HepG2 (cell line): ENCODE data around the gene TMCC1. TPM values are rescaled to one million over a fixed set of nuclear protein-coding genes. Genes with fewer than 3 reads are reported as not detected.
A peak's percentile ranks its signal among the peaks of the same experiment; 100 is the strongest.
"Not testable (repeated sequence)": the region's sequence is repeated elsewhere in the genome, so short reads cannot be mapped to it uniquely, and the experiment has no call there.

Experiments used
- ATAC-seq: fragments of 200-7000 bp; cut with Tn5 transposase; 3 replicates; pipeline ENCODE4 v1.9.1; 2020; ENCODE audit warnings: mild to moderate bottlenecking, moderate library complexity
- BruUV-seq: library from RNA; stranded (reverse); fragments of 400-500 nt; replicated peaks from 2 replicates; lab custom pipeline; 2021; lab: Mats Ljungman, UMichigan
- CTCF ChIA-PET: fragments of 300-600 bp; formaldehyde crosslinking; extraction: SDS; loops from one replicate; lab custom pipeline; 2021; ENCODE audit warnings: low total read pairs, inconsistent platforms, low intra/inter-chr PET ratio; lab: Yijun Ruan, JAX
- POLR2A ChIA-PET: fragments of 350-600 bp; sonication (Branson Sonifier 250); formaldehyde crosslinking; loops from one replicate; lab custom pipeline; 2020; ENCODE audit warnings: antibody characterized with exemption, inconsistent platforms; lab: Yijun Ruan, JAX
- DNase-seq: peaks from one replicate; pipeline ENCODE4 v3.0.0-alpha.2; 2015; ENCODE audit warnings: low spot score
- FAIRE-seq: peaks from 3 replicates; lab custom pipeline; 2011; peaks lifted over from hg19 to GRCh38; lab: Jason Lieb, UNC
- H2AFZ ChIP-seq: one replicate; pipeline ENCODE4 v1.6.1; 2011; ENCODE audit warnings: low read length, inconsistent platforms
- H3K27ac ChIP-seq: fragments of 300-600 bp; 3 replicates; pipeline ENCODE4 v1.8.0; 2011; ENCODE audit warnings: mixed run types, mild to moderate bottlenecking, mixed read lengths, low read length, inconsistent platforms; ENCODE audit not compliant: insufficient read depth; ENCODE audit errors: extremely low read length
- H3K27me3 ChIP-seq, 2 experiments: fragments of 200-600 bp in 1 of 2; 2 replicates in 1 of 2; 3 replicates in 1 of 2; pipeline versions ENCODE4 v1.6.0 to v1.8.0; 2011; ENCODE audit warnings: low read length in 2 of 2, mild to moderate bottlenecking in 2 of 2, moderate library complexity in 2 of 2, inconsistent platforms in 1 of 2; ENCODE audit not compliant: insufficient read depth in 2 of 2, control insufficient read depth in 1 of 2
- H3K36me3 ChIP-seq, 2 experiments: fragments of 200-600 bp in 1 of 2; replicated peaks in 1 of 2; 2 replicates in 1 of 2; 3 replicates in 1 of 2; pipeline versions ENCODE4 v1.5.1 to v1.8.0; 2011; ENCODE audit warnings: low read length in 2 of 2, inconsistent platforms in 1 of 2; ENCODE audit not compliant: insufficient read depth in 2 of 2, control insufficient read depth in 1 of 2
- H3K4me1 ChIP-seq: 2 replicates; pipeline ENCODE4 v1.5.1; 2012; ENCODE audit warnings: low read length, inconsistent platforms; ENCODE audit not compliant: insufficient read depth
- H3K4me2 ChIP-seq: 2 replicates; pipeline ENCODE4 v1.6.0; 2011; ENCODE audit warnings: low read depth, low read length, inconsistent platforms
- H3K4me3 ChIP-seq, 3 experiments: fragments of 200-600 bp in 1 of 3; sonication (generic), shearing (Covaris generic) in 1 of 3; replicated peaks in 1 of 3; 2 replicates each; pipeline ENCODE4 v1.5.1; 2011 to 2016; ENCODE audit warnings: low read length in 3 of 3, inconsistent platforms in 2 of 3, low read depth in 2 of 3, mild to moderate bottlenecking in 2 of 3, control low read depth in 1 of 3, mixed read lengths in 1 of 3; ENCODE audit not compliant: insufficient read depth in 1 of 3
- H3K79me2 ChIP-seq: one replicate; pipeline ENCODE4 v1.6.1; 2011; ENCODE audit warnings: low read length, inconsistent platforms; ENCODE audit not compliant: insufficient read depth
- H3K9ac ChIP-seq: 2 replicates; pipeline ENCODE4 v1.6.0; 2011; ENCODE audit warnings: mild to moderate bottlenecking, low read depth, low read length, inconsistent platforms; ENCODE audit not compliant: insufficient read depth
- H3K9me3 ChIP-seq: 2 replicates; pipeline ENCODE4 v1.5.1; 2012; ENCODE audit warnings: mild to moderate bottlenecking, low read length
- H4K20me1 ChIP-seq: 2 replicates; pipeline ENCODE4 v1.6.0; 2011; ENCODE audit warnings: inconsistent platforms, mild to moderate bottlenecking, low read length, moderate library complexity; ENCODE audit not compliant: insufficient read depth
- ATF4 ChIP-seq, 2 experiments: fragments of 450-650 bp in 1 of 2; sonication (generic) in 1 of 2; formaldehyde crosslinking; IDR thresholded peaks; 2 replicates each; pipeline versions ENCODE4 v1.5.0 to v1.8.0; 2020 to 2022; ENCODE audit warnings: mild to moderate bottlenecking in 1 of 2, missing genetic modification reagents in 1 of 2
- CEBPB ChIP-seq: IDR thresholded peaks from 2 replicates; pipeline ENCODE4 v1.6.1; 2011; ENCODE audit warnings: low read depth, low read length, improper control_type of control experiment, borderline replicate concordance
- CEBPG ChIP-seq: IDR thresholded peaks from 2 replicates; pipeline ENCODE4 v1.6.1; 2016
- FOXP1 ChIP-seq, 2 experiments: fragments of 450-650 bp in 1 of 2; IDR thresholded peaks; 2 replicates each; pipeline ENCODE4 v1.6.1; 2017 to 2018; ENCODE audit warnings: antibody characterized with exemption in 1 of 2
- KLF16 ChIP-seq, 2 experiments: sonication (generic) in 1 of 2; formaldehyde crosslinking in 1 of 2; IDR thresholded peaks; 2 replicates each; pipeline versions ENCODE4 v1.6.1 to v1.8.0; 2016 to 2023; ENCODE audit warnings: missing genetic modification reagents in 2 of 2, missing compliant biosample characterization in 1 of 2
- MLX ChIP-seq: IDR thresholded peaks from 2 replicates; pipeline ENCODE4 v1.6.1; 2016
- NCOA2 ChIP-seq: sonication (generic); formaldehyde crosslinking; IDR thresholded peaks from 2 replicates; pipeline ENCODE4 v1.8.0; 2022; ENCODE audit warnings: inconsistent platforms
- PATZ1 ChIP-seq: sonication (generic); formaldehyde crosslinking; IDR thresholded peaks from 2 replicates; pipeline ENCODE4 v1.4.0; 2020; ENCODE audit warnings: missing genetic modification reagents
- SALL1 ChIP-seq: sonication (generic); formaldehyde crosslinking; IDR thresholded peaks from 2 replicates; pipeline ENCODE4 v1.8.0; 2022; ENCODE audit warnings: mild to moderate bottlenecking, missing genetic modification reagents
- SAP130 ChIP-seq: IDR thresholded peaks from 2 replicates; pipeline ENCODE4 v1.6.1; 2016; ENCODE audit warnings: low read depth
- SOX13 ChIP-seq, 3 experiments: fragments of 450-650 bp in 1 of 3; sonication (generic) in 1 of 3; formaldehyde crosslinking in 1 of 3; IDR thresholded peaks in 2 of 3; conservative IDR thresholded peaks in 1 of 3; 2 replicates each; pipeline versions ENCODE4 v1.5.0 to v1.6.1; 2016 to 2020; ENCODE audit warnings: antibody characterized with exemption in 1 of 3, mild to moderate bottlenecking in 1 of 3, missing compliant biosample characterization in 1 of 3, missing genetic modification reagents in 1 of 3, moderate library complexity in 1 of 3
- SOX5 ChIP-seq: IDR thresholded peaks from 2 replicates; pipeline ENCODE4 v1.6.1; 2016; ENCODE audit warnings: borderline replicate concordance
- SOX6 ChIP-seq, 2 experiments: fragments of 450-650 bp in 1 of 2; sonication (generic) in 1 of 2; formaldehyde crosslinking in 1 of 2; IDR thresholded peaks; 2 replicates each; pipeline versions ENCODE4 v1.4.0 to v1.6.1; 2017 to 2020; ENCODE audit warnings: antibody characterized with exemption in 1 of 2, mild to moderate bottlenecking in 1 of 2, missing genetic modification reagents in 1 of 2
- SP5 ChIP-seq: IDR thresholded peaks from 2 replicates; pipeline ENCODE4 v1.6.1; 2016; ENCODE audit warnings: low read depth, borderline replicate concordance
- TBX2 ChIP-seq: sonication (generic); formaldehyde crosslinking; IDR thresholded peaks from 2 replicates; pipeline ENCODE4 v1.5.0; 2020; ENCODE audit warnings: missing genetic modification reagents, mild to moderate bottlenecking, borderline replicate concordance
- THAP11 ChIP-seq: IDR thresholded peaks from 2 replicates; pipeline ENCODE4 v1.6.1; 2016; ENCODE audit warnings: missing biosample characterization, missing genetic modification reagents
- ZMYM3 ChIP-seq: sonication (generic); formaldehyde crosslinking; IDR thresholded peaks from 2 replicates; pipeline ENCODE4 v1.5.1; 2020; ENCODE audit warnings: mild to moderate bottlenecking, missing genetic modification reagents
- ZNF460 ChIP-seq: sonication (generic); formaldehyde crosslinking; IDR thresholded peaks from 2 replicates; pipeline ENCODE4 v1.5.1; 2020; ENCODE audit warnings: missing genetic modification reagents, mild to moderate bottlenecking, borderline replicate concordance
- ZNF770 ChIP-seq: sonication (generic); formaldehyde crosslinking; IDR thresholded peaks from 2 replicates; pipeline ENCODE4 v1.5.0; 2020; ENCODE audit warnings: mild to moderate bottlenecking, missing genetic modification reagents
- WGBS: methylation state at CpG from one replicate; pipeline ENCODE4 v1.1.6; 2017; ENCODE audit warnings: low lambda C conversion rate; 5-methylcytosine and 5-hydroxymethylcytosine counted together
- in situ Hi-C: cut with HindIII; loops from 2 replicates; pipeline ENCODE4 v1.10.0; 2017; ENCODE audit warnings: low pct_unique_long_range_greater_than_20kb; ENCODE audit not compliant: extremely low pct_ligation_motif_present
- intact Hi-C: fragments of 100-400 bp; cut with micrococcal nuclease; formaldehyde crosslinking; loops from one replicate; pipeline ENCODE4 v1.10.0; 2022; ENCODE audit not compliant: unreplicated experiment
- polyA plus RNA-seq, 8 experiments: library from polyadenylated mRNA; depleted of rRNA in 3 of 8; stranded (reverse) in 7 of 8; unstranded in 1 of 8; fragments of >200 nt; fragmentation: Illumina TruSeq in 4 of 8; extraction: Trizol in 4 of 8; gene quantifications; 2 replicates each; pipeline versions ENCODE4 v1.2.1 to v1.2.3, GENCODE V29; 2011 to 2016; ENCODE audit warnings: low read depth in 4 of 8, missing spikeins in 1 of 8, mixed read lengths in 1 of 8; ENCODE audit not compliant: insufficient read depth in 1 of 8
- total RNA-seq, 5 experiments: library from RNA; depleted of rRNA; stranded (reverse); fragments of >200 nt; fragmentation: Illumina TruSeq; extraction: Trizol; gene quantifications; 2 replicates each; pipeline ENCODE4 v1.2.3, GENCODE V29; 2016; ENCODE audit warnings: low read depth in 1 of 5

TMCC1 gene
- total and polyA plus RNA-seq, 2 of the 13 experiments (the other 11 are each of a cell fraction or from before 2014, with no cell fraction given): 12.1 to 264 TPM

GRCh38 chr3:129640985-129641384 is 252.5 kb downstream of the TMCC1 start:
- ATAC-seq: peak; percentile 77
- H3K9ac ChIP-seq; H3K79me2 ChIP-seq; H2AFZ ChIP-seq; H3K27me3 ChIP-seq; intact Hi-C loops; CTCF ChIA-PET; in situ Hi-C loops; H4K20me1 ChIP-seq; BruUV-seq; H3K36me3 ChIP-seq; DNase-seq; POLR2A ChIA-PET; H3K9me3 ChIP-seq; TF ChIP-seq SOX6, SOX13, FOXP1 (IDR thresholded peaks at IDR 0.05): not testable (repeated sequence)
- WGBS: 13% methylated on average over 7 of the region's 7 CpGs
- Histone ChIP-seq H3K27ac (peak overlapping the region; percentile 44), H3K4me1 (peaks cover 28% of the 10 kb centered on the region), H3K4me3 (peak overlapping the region in 2 of 3 experiments; percentile 23 to 24; a peak in 3 of 6 replicates), H3K4me2 (peak overlapping the region; percentile 54)
- FAIRE-seq: peak; percentile 39
- TF ChIP-seq CEBPG (CRISPR knock-in tag) (peak; percentile 75), SAP130 (CRISPR knock-in tag) (peak; percentile 21; the same call in 1 of the 2 replicates), SOX6 (CRISPR knock-in tag; IDR thresholded peaks at IDR 0.05) (peak; percentile 87), KLF16 (CRISPR knock-in tag; IDR thresholded peaks at IDR 0.05) (peak in 1 of 2 experiments; percentile 44; a peak in 1 of 4 replicates), TBX2 (peak; percentile 39; the same call in 1 of the 2 replicates), CEBPB (peak; percentile 17; the same call in 1 of the 2 replicates), ATF4 (CRISPR knock-in tag; IDR thresholded peaks at IDR 0.05) (peak in 1 of 2 experiments; percentile 63; a peak in 1 of 4 replicates), THAP11 (CRISPR knock-in tag) (peak; percentile 29; the same call in 1 of the 2 replicates), ZNF770 (peak; percentile 64), ZMYM3 (CRISPR knock-in tag) (0 out of 2 replicates have a peak, but pooled peaks have one; percentile 34), SP5 (CRISPR knock-in tag) (0 out of 2 replicates have a peak, but pooled peaks have one; percentile 29), NCOA2 (peak; percentile 43; the same call in 1 of the 2 replicates), PATZ1 (peak; percentile 51; the same call in 1 of the 2 replicates), ZNF460 (CRISPR knock-in tag) (peak; percentile 89), SOX13 (CRISPR knock-in tag; conservative IDR thresholded peaks at IDR 0.05 in 1 of 2, IDR thresholded peaks at IDR 0.05 in 1 of 2) (peak in 1 of 2 experiments; percentile 84; a peak in 2 of 4 replicates), MLX (CRISPR knock-in tag) (peak; percentile 11; the same call in 1 of the 2 replicates), SALL1 (CRISPR knock-in tag) (peak; percentile 52; the same call in 1 of the 2 replicates), SOX5 (peak; percentile 84; the same call in 1 of the 2 replicates), FOXP1 (CRISPR knock-in tag; IDR thresholded peaks at IDR 0.05) (peak; percentile 32; the same call in 1 of the 2 replicates)
